GM19467 (cell line): Measurements from ENCODE around the gene DPP6.

Experiments
- ATAC-seq: cut with Tn5 transposase; IDR thresholded peaks from one replicate; pipeline ENCODE4 v1.9.1; 2021; ENCODE audit warnings: mild to moderate bottlenecking, moderate library complexity; ENCODE audit not compliant: unreplicated experiment

DPP6 gene

GRCh38 chr7:154869436-154869835 is 817.2 kb downstream of the DPP6 start:
- no peak for ATAC-seq

DNA sequence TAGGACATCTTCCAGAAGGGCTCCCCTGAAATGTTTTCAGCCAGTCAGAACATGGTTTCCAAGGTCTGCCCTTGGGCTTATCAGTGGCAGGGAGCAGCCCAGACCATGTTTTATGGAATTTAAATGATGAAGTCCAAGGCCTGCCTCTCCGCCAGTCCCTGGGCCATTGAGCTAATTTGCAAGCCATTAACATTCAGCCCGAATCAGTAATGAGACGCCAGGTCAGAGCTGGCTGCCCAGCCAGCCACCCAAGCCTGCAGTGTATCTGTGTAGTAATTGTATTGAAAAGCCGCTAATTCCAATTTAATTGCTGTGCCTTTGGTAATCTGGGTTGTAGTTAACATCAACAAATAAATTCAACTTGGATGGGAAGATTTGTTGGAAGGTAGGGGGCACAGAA is 819.3 kb downstream of the DPP6 start:
- no peak for ATAC-seq

- ATAC-seq = no peak
Observed at GRCh38 chr7:154871928-154872750, 819.9 kb downstream of the DPP6 start.

GRCh38 chr7:154872811-154873499 is 820.8 kb downstream of the DPP6 start:
- no peak for ATAC-seq

DNA sequence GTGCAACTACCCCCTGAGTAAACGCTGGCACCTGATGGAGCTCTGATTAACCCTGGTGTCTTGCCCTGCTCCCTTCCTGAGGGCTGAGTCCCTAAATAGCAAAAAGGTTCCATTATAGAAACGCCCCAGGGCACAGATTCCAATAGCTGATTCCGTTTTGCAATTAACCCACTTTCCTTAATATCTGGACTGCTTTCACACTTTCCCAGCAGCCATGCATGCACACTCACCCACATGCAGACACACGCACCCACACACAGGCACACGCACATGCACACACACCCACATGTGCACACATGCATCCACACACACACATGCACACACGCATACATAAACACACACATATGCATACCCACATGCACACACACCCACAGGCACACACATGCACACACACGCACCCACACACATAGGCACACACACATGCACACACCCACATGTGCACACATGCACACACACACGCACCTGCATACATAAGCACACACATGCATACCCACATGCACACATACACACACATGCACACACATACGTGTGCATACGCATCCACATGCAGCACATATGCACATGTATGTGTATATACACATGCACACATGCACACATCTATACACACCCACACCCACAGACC is 821.4 kb downstream of the DPP6 start:
- ATAC-seq = no peak

DNA sequence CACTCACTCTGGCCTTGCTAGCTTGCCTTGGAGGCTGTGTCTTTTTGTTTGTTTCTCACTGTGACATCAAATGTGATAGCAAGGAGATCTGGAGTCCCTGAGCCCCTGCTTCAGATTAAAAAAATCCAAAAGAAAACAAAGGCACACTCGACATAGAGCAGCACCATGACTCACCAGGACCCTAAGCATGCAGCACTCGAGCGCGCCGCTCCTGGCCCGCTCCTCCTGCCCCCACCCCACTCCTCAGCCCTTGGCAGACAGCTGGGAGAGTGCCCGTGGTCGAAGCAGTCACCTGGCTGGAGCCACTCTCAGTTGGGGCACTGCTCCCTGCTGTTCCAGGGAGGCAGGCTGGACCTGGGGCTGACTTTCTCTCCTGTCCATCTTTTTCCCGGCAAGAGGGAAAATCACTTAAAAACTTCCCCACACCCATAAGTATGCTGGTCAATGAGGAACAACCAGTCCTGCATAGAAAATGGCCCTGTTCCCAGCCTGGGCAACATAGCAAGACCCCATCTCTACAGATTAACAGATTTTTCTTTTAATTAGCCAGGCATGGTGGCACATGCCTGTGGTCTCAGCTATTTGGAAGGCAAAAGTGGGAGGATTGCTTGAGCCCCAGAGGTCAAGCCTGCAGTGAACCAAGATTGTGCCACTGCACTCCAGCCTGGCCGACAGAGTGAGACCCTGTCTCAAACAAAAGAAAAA is 822.4 kb downstream of the DPP6 start:
- ATAC-seq = no peak

DNA sequence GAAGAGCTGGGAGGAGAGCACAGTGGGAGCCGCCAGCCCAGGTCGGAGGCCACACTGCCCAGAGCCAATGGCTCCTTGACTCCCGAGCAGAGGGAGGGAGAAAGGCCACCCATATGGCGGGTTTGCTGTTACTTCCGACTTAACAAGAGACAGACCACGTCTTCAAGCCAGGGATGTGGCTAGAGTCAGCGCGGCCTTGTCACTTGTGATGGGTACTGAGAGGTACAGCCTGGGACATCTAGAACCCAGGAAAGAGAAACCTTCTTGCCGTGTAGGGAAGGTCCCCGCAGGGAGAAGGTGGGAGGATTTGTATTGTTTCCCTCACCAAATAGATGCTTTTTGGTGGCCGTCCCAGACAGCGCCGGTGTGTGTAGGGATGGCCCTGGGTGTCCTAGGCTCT is 823.1 kb downstream of the DPP6 start:
- no peak for ATAC-seq

GRCh38 chr7:154876516-154876915 is 824.3 kb downstream of the DPP6 start:
- no peak for ATAC-seq

DNA sequence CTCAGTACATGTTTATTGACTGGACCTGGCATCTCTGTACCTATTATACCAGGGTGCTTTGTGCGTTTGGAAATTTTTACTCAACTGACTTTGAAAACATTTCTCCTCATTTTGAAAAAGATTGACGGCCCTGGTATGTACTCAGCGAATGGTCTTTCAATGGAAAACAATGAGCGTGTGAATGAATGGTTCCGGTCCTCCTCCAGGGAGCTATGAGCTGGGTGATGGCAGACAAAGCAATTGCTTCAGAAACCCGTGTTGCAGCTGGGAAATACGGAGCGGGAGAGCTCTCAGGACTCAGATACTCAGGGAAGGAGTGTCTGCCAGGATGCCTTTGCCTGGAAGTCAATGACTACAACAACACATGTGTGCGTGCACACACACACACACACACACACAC is 824.8 kb downstream of the DPP6 start:
- no peak for ATAC-seq

- no peak for ATAC-seq
Observed at GRCh38 chr7:154879629-154880028, 827.4 kb downstream of the DPP6 start.

- ATAC-seq = no peak
Observed at GRCh38 chr7:154880513-154880912, 828.3 kb downstream of the DPP6 start.

DNA sequence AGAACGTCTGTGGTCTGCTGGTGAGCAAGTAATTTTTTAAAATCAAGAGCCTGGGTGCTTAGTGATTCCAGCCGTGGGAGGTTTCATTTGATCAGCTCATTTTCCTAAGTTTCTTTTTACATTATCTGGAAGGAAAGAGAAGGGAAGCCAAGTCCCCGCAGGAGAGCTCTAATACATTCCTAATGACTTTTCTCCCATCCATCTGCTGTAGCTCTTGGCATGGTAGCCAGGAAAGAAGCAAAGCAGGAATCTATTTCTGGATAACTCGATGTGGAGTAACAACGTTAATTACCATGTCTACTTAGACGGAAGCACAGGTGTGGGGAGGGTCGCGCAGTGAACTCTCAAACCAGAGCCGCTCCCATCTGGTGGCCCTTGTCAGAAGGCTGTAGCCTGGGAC is 828.8 kb downstream of the DPP6 start:
- ATAC-seq = no peak

- no peak for ATAC-seq
Observed at GRCh38 chr7:154881526-154881925, 829.3 kb downstream of the DPP6 start.

- no peak for ATAC-seq
Observed at GRCh38 chr7:154882931-154883474, 830.8 kb downstream of the DPP6 start.

- ATAC-seq = no peak
Observed at GRCh38 chr7:154884348-154884920, 832.2 kb downstream of the DPP6 start.

- ATAC-seq = no peak
Observed at GRCh38 chr7:154886591-154886990, 834.4 kb downstream of the DPP6 start.

- ATAC-seq = no peak
Observed at GRCh38 chr7:154888690-154889089, 836.5 kb downstream of the DPP6 start.

- no peak for ATAC-seq
Observed at GRCh38 chr7:154892459-154892858, 840.3 kb downstream of the DPP6 start.

DNA sequence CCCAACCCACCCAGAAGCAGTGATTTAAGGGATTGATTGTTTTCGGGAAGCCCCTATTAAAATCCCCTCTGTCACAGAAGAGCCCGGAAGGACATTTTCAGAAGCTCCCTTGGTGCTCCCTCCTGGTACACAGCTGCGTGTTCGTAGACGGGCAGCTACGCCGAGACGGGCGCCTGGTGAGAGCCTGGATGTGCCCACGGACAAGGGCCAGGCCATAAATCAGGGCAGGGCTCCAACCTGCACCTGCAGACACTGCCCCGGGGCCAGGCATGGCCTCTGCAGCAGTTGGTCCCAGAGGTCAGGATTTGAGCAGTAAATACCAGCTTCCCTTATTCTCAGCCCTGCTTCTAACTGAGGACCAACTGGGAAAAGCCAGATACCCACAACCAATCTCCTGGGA is 843.9 kb downstream of the DPP6 start:
- ATAC-seq = no peak

GRCh38 chr7:154898973-154899855 is 847.0 kb downstream of the DPP6 start:
- ATAC-seq = no peak
